Neural cell (in vitro differentiated cells): ENCODE data around the gene REPIN1. TPM values are rescaled to one million over a fixed set of nuclear protein-coding genes. Genes with fewer than 3 reads are reported as not detected.

Experiments
- H2AFZ ChIP-seq: fragments of 200-600, 300-800 bp; sonication (generic), shearing (Covaris generic); 2 replicates; pipeline ENCODE4 v1.6.0; 2014; ENCODE audit warnings: low read depth, mild to moderate bottlenecking, antibody characterized with exemption, low read length, moderate library complexity
- H3F3A ChIP-seq: fragments of 200-600 bp; shearing (Covaris generic); 2 replicates; pipeline ENCODE4 v1.6.1; 2016; ENCODE audit warnings: mild to moderate bottlenecking, moderate library complexity, mixed read lengths, antibody characterized with exemption, low read length; ENCODE audit not compliant: insufficient read depth, poor library complexity, severe bottlenecking
- H3K27ac ChIP-seq: fragments of 200-600, 300-800 bp; sonication (generic), shearing (Covaris generic); 2 replicates; pipeline ENCODE4 v1.5.1; 2014; ENCODE audit warnings: mild to moderate bottlenecking, low read length, moderate library complexity
- H3K27me3 ChIP-seq: fragments of 300-800, 200-600 bp; sonication (generic), shearing (Covaris generic); 2 replicates; pipeline ENCODE4 v1.6.0; 2014; ENCODE audit warnings: mild to moderate bottlenecking, low read depth, low read length, moderate library complexity; ENCODE audit not compliant: insufficient read depth
- H3K36me3 ChIP-seq: fragments of 300-800, 200-600 bp; sonication (generic), shearing (Covaris generic); 2 replicates; pipeline ENCODE4 v1.5.1; 2014; ENCODE audit warnings: mild to moderate bottlenecking, antibody characterized with exemption, low read length, moderate library complexity; ENCODE audit not compliant: insufficient read depth
- H3K4me2 ChIP-seq: fragments of 300-800, 200-600 bp; sonication (generic), shearing (Covaris generic); 2 replicates; pipeline ENCODE4 v1.6.0; 2014; ENCODE audit warnings: mild to moderate bottlenecking, low read length
- H3K4me3 ChIP-seq: fragments of 300-800, 200-600 bp; sonication (generic), shearing (Covaris generic); 2 replicates; pipeline ENCODE4 v1.5.1; 2014; ENCODE audit warnings: mild to moderate bottlenecking, low read length, moderate library complexity
- H3K79me2 ChIP-seq: fragments of 200-600 bp; shearing (Covaris generic); replicated peaks from 2 replicates; pipeline ENCODE4 v1.6.0; 2014; ENCODE audit warnings: mild to moderate bottlenecking, low read length, moderate library complexity; ENCODE audit not compliant: insufficient read depth
- H3K9ac ChIP-seq: fragments of 300-800, 200-600 bp; sonication (generic), shearing (Covaris generic); 2 replicates; pipeline ENCODE4 v1.6.1; 2016; ENCODE audit warnings: mild to moderate bottlenecking, low read length, mixed read lengths
- H3K9me2 ChIP-seq: fragments of 200-600 bp; shearing (Covaris generic); 2 replicates; pipeline ENCODE4 v1.6.1; 2016; ENCODE audit warnings: mild to moderate bottlenecking, low read length, mixed read lengths; ENCODE audit not compliant: insufficient read depth
- H3K9me3 ChIP-seq: fragments of 200-600, 300-800 bp; sonication (generic), shearing (Covaris generic); 2 replicates; pipeline ENCODE4 v1.6.1; 2016; ENCODE audit warnings: mild to moderate bottlenecking, mixed run types, low read length, moderate library complexity, mixed read lengths
- H4K20me1 ChIP-seq: fragments of 200-600 bp; shearing (Covaris generic); 2 replicates; pipeline ENCODE4 v1.6.1; 2016; ENCODE audit warnings: mild to moderate bottlenecking, mixed run types; ENCODE audit not compliant: insufficient read depth
- EP300 ChIP-seq: fragments of 450-650 bp; conservative IDR thresholded peaks from 2 replicates; pipeline ENCODE4 v1.6.1; 2014; ENCODE audit warnings: antibody characterized with exemption, mild to moderate bottlenecking, moderate library complexity; ENCODE audit not compliant: poor library complexity, severe bottlenecking
- EZH2 ChIP-seq: fragments of 200-600, 300-800 bp; shearing (Covaris generic), sonication (generic); IDR thresholded peaks from 2 replicates; pipeline ENCODE4 v1.6.1; 2014; ENCODE audit warnings: antibody characterized with exemption, low read length, borderline replicate concordance, mild to moderate bottlenecking; ENCODE audit not compliant: insufficient read depth, poor library complexity, severe bottlenecking
- MXI1 ChIP-seq: fragments of 450-650 bp; conservative IDR thresholded peaks from 2 replicates; pipeline ENCODE4 v1.6.1; 2014; ENCODE audit warnings: antibody characterized with exemption, mild to moderate bottlenecking; ENCODE audit not compliant: poor library complexity, severe bottlenecking
- POLR2AphosphoS5 ChIP-seq: IDR thresholded peaks from 2 replicates; pipeline ENCODE4 v1.6.1; 2012
- RAD21 ChIP-seq: fragments of 450-650 bp; conservative IDR thresholded peaks from 2 replicates; pipeline ENCODE4 v1.6.1; 2014; ENCODE audit warnings: antibody characterized with exemption, mild to moderate bottlenecking, moderate library complexity
- SMC3 ChIP-seq: fragments of 450-650 bp; conservative IDR thresholded peaks from 2 replicates; pipeline ENCODE4 v1.6.1; 2014; ENCODE audit warnings: antibody characterized with exemption, mild to moderate bottlenecking, moderate library complexity; ENCODE audit not compliant: poor library complexity
- TAF1 ChIP-seq: IDR thresholded peaks from 2 replicates; pipeline ENCODE4 v1.6.1; 2012; ENCODE audit warnings: low read depth
- polyA plus RNA-seq: library from polyadenylated mRNA; depleted of rRNA; stranded (reverse); fragments of >200 nt; gene quantifications from 2 replicates; pipeline ENCODE4 v1.2.3, GENCODE V29; 2014
- TF ChIP-seq, protein P1 (sequence below): fragments of 450-650 bp; IDR thresholded peaks from 2 replicates; pipeline ENCODE4 v1.5.1; 2014; ENCODE audit warnings: antibody characterized with exemption, mild to moderate bottlenecking, moderate library complexity; ENCODE audit not compliant: poor library complexity, severe bottlenecking
- TF ChIP-seq, protein P2 (sequence below): IDR thresholded peaks from 2 replicates; pipeline ENCODE4 v1.6.1; 2012; ENCODE audit warnings: borderline replicate concordance

The REPIN1 gene
- polyA plus RNA-seq, 1 donor from 2014 or later = 95.5 TPM

DNA sequence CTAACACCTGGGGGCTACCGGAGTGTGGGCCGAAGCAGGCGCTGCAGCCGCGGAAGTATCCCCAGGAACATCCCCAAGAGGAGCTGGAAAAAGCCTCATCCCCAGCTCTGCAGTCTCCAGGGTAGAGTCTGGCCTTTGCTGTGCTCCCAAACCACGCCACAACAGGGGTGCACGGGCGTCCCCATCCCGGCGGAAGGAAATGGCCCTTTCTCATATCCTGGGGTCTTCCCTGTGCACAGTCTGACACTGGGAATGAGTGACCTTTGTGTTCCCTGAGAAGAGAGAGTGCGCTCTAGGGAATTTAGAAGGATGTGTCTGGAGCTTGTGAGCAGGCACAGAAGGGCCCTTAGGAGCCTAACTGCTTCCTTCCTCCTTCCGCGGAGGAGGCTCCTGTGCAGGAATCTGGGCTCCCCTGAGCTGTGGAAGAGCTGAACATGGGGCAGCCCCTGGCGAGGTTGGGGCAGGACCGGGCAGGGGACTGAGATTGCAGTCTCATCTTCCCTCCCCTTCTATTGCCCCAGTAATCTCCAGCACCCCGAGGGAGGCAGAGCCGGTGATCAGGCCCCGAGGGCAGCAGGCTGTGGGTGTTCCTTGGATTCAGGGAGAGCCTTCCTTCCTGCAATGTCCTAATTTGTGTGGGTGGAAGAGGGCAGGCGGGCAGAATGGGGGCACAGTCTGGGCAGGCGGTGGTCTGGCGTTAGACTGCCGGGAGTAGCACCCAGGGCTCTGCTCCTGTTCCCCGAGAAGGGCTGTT is 1.3 kb downstream of the REPIN1 start:
- Histone ChIP-seq H3K27ac (peak overlapping the region; percentile 83), H3K9me2 (no peaks in the 10 kb centered on the region), H3K9me3 (no peaks in the 10 kb centered on the region), H3K4me2 (peak overlapping the region; percentile 62), H3K36me3 (no peaks in the 10 kb centered on the region), H4K20me1 (no peaks in the 10 kb centered on the region), H3K79me2 (peaks cover 34% of the 10 kb centered on the region), H3K4me3 (peak overlapping the region; percentile 98), H3F3A (no peaks in the 10 kb centered on the region), H3K9ac (peak overlapping the region; percentile 95), H2AFZ (peak overlapping the region; percentile 76), H3K27me3 (no peaks in the 10 kb centered on the region)
- TF ChIP-seq, protein P1, sequence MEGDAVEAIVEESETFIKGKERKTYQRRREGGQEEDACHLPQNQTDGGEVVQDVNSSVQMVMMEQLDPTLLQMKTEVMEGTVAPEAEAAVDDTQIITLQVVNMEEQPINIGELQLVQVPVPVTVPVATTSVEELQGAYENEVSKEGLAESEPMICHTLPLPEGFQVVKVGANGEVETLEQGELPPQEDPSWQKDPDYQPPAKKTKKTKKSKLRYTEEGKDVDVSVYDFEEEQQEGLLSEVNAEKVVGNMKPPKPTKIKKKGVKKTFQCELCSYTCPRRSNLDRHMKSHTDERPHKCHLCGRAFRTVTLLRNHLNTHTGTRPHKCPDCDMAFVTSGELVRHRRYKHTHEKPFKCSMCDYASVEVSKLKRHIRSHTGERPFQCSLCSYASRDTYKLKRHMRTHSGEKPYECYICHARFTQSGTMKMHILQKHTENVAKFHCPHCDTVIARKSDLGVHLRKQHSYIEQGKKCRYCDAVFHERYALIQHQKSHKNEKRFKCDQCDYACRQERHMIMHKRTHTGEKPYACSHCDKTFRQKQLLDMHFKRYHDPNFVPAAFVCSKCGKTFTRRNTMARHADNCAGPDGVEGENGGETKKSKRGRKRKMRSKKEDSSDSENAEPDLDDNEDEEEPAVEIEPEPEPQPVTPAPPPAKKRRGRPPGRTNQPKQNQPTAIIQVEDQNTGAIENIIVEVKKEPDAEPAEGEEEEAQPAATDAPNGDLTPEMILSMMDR = no peak
- no peak for TF ChIP-seq MXI1
- no peak for TF ChIP-seq POLR2AphosphoS5
- TF ChIP-seq RAD21 = no peak
- TF ChIP-seq SMC3 = no peak
- TF ChIP-seq, protein P2, sequence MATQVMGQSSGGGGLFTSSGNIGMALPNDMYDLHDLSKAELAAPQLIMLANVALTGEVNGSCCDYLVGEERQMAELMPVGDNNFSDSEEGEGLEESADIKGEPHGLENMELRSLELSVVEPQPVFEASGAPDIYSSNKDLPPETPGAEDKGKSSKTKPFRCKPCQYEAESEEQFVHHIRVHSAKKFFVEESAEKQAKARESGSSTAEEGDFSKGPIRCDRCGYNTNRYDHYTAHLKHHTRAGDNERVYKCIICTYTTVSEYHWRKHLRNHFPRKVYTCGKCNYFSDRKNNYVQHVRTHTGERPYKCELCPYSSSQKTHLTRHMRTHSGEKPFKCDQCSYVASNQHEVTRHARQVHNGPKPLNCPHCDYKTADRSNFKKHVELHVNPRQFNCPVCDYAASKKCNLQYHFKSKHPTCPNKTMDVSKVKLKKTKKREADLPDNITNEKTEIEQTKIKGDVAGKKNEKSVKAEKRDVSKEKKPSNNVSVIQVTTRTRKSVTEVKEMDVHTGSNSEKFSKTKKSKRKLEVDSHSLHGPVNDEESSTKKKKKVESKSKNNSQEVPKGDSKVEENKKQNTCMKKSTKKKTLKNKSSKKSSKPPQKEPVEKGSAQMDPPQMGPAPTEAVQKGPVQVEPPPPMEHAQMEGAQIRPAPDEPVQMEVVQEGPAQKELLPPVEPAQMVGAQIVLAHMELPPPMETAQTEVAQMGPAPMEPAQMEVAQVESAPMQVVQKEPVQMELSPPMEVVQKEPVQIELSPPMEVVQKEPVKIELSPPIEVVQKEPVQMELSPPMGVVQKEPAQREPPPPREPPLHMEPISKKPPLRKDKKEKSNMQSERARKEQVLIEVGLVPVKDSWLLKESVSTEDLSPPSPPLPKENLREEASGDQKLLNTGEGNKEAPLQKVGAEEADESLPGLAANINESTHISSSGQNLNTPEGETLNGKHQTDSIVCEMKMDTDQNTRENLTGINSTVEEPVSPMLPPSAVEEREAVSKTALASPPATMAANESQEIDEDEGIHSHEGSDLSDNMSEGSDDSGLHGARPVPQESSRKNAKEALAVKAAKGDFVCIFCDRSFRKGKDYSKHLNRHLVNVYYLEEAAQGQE = no peak
- no peak for TF ChIP-seq EP300

DNA sequence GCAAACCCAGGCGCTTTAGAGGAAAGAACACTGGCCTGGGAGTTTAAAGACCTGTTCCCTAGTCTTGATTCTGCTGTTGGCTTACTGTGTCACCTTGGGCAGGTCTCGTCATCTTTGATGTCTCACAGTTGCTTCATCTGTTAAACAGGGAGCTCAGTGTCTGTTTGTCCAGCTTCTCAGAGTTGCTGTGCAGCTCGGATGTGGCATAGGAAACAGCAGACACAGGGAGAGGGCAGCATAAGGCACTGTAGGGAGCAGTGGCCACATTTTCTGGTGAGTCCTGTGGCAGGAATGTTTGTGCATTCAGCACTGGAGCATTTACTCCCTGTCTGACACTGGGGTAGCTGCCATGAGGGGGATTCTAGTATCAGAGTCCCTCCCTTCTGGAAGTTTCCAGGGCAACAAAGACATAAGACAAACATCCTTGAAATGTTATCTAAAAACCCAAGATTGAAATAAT is 2.0 kb downstream of the REPIN1 start:
- Histone ChIP-seq H2AFZ (no peak overlapping the region), H4K20me1 (no peaks in the 10 kb centered on the region), H3K4me3 (peak overlapping the region; percentile 98), H3K27me3 (no peaks in the 10 kb centered on the region), H3K79me2 (peaks cover 34% of the 10 kb centered on the region), H3K9me2 (no peaks in the 10 kb centered on the region), H3F3A (no peaks in the 10 kb centered on the region), H3K36me3 (no peaks in the 10 kb centered on the region), H3K27ac (peak overlapping the region; percentile 28), H3K9me3 (no peaks in the 10 kb centered on the region), H3K4me2 (peak overlapping the region; percentile 55), H3K9ac (peak overlapping the region; percentile 95)
- TF ChIP-seq, protein P2 = no peak
- TF ChIP-seq SMC3 (no peak), TAF1 (no peak), RAD21 (no peak), EP300 (no peak), MXI1 (no peak), EZH2 (no peak), POLR2AphosphoS5 (no peak)
- TF ChIP-seq, protein P1 = no peak
